Smooth muscle cell (in vitro differentiated cells): Measurements from ENCODE around the gene GBX1. TPM values are rescaled to one million over a fixed set of nuclear protein-coding genes. Genes with fewer than 3 reads are reported as not detected.

Experiments
- DNase-seq: peaks from one replicate; lab custom pipeline; 2025; ENCODE audit not compliant: unreplicated experiment; lab: John Stamatoyannopoulos, UW
- H2AFZ ChIP-seq: fragments of 200-600 bp; sonication (generic); 2 replicates; pipeline ENCODE4 v1.6.0; 2016; ENCODE audit warnings: antibody characterized with exemption, low read depth, mild to moderate bottlenecking
- H3F3A ChIP-seq: fragments of 200-600 bp; sonication (generic); 2 replicates; pipeline ENCODE4 v1.6.0; 2017; ENCODE audit warnings: antibody characterized with exemption, low read depth
- H3K27ac ChIP-seq: fragments of 200-600 bp; sonication (generic); 2 replicates; pipeline ENCODE4 v1.5.1; 2016; ENCODE audit warnings: low read depth, mild to moderate bottlenecking
- H3K27me3 ChIP-seq: fragments of 200-600 bp; sonication (generic); 2 replicates; pipeline ENCODE4 v1.6.1; 2016; ENCODE audit warnings: low read depth, mild to moderate bottlenecking
- H3K36me3 ChIP-seq: fragments of 200-600 bp; sonication (generic); 2 replicates; pipeline ENCODE4 v1.5.1; 2016; ENCODE audit warnings: low read depth
- H3K4me1 ChIP-seq: fragments of 200-600 bp; sonication (generic); 2 replicates; pipeline ENCODE4 v1.5.1; 2016; ENCODE audit warnings: low read depth
- H3K4me2 ChIP-seq: fragments of 200-600 bp; sonication (generic); 2 replicates; pipeline ENCODE4 v1.6.0; 2016; ENCODE audit warnings: mild to moderate bottlenecking
- H3K4me3 ChIP-seq: fragments of 200-600 bp; sonication (generic); 2 replicates; pipeline ENCODE4 v1.5.1; 2016; ENCODE audit warnings: mild to moderate bottlenecking
- H3K79me2 ChIP-seq: fragments of 200-600 bp; sonication (generic); 2 replicates; pipeline ENCODE4 v1.6.0; 2016; ENCODE audit warnings: low read depth, mild to moderate bottlenecking
- H3K9ac ChIP-seq: fragments of 200-600 bp; sonication (generic); 2 replicates; pipeline ENCODE4 v1.6.0; 2016; ENCODE audit warnings: low read depth
- H3K9me3 ChIP-seq: fragments of 200-600 bp; sonication (generic); replicated peaks from 2 replicates; pipeline ENCODE4 v1.5.1; 2016; ENCODE audit warnings: low read depth
- H4K20me1 ChIP-seq: fragments of 200-600 bp; sonication (generic); 2 replicates; pipeline ENCODE4 v1.6.0; 2016; ENCODE audit warnings: low read depth
- WGBS: methylation state at CpG from one replicate; pipeline ENCODE4 v1.1.7; 2016; ENCODE audit warnings: low lambda C conversion rate; 5-methylcytosine and 5-hydroxymethylcytosine counted together
- polyA plus RNA-seq: library from polyadenylated mRNA; unstranded; fragments of >200 nt; fragmentation: Nextera tagmentation; extraction: Ambion mirVana; gene quantifications from 2 replicates; pipeline ENCODE4 v1.2.1, GENCODE V29; 2016
- total RNA-seq: library from RNA; depleted of rRNA; stranded (reverse); fragments of >200 nt; gene quantifications from 2 replicates; pipeline ENCODE4 v1.2.3, GENCODE V29; 2014
- TF ChIP-seq, protein P1 (sequence below): fragments of 200-600 bp; sonication (generic); IDR thresholded peaks from 2 replicates; pipeline ENCODE4 v1.5.1; 2017; ENCODE audit warnings: borderline replicate concordance, mild to moderate bottlenecking, antibody characterized with exemption; ENCODE audit not compliant: insufficient read depth, poor library complexity, severe bottlenecking

Gene GBX1
- total and polyA plus RNA-seq, 2 experiments from 2014 or later = not detected

DNA sequence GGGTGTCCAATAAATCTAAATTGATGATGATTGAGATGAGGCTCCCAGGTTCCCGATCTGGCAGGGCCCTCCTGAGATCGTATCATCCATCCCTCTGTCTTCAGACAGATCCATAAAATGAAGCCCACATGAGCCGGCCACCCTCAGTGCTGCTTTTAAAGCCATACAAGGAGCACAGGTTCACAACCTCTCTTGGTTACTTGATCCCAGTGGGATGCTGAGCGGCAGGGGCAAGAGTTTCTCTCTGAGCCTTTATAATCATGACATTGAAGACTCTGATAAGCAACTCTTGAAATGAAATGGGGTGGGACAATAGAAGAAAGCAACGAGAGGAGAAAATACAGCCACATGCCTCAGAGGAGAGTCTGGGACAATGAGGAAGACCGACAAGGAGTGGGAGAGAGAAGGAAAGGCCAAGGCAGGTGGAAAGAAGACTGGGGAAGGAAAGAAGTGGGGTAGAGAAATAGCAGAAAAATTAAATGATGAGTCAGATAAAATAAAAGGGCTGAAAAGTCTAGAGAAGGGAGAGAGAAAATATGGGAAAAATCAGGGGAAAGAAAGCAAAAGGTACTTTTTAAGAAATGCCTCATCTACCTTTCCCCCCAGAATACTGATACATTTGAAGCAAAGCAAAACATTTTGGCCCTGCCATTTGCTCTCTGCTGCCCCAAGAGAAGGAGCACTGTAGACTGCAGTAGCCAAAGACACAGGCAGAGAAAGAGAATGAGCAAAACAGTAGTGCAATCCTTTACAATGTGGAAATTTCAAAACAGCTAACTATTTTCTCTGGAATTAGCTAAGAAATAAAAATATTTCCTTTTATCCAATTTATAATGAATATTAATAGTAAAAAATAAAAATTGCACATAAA lies 14.6 kb downstream of the GBX1 start:
- H3F3A ChIP-seq = no peaks in the 10 kb centered on the region
- H2AFZ ChIP-seq = no peak overlapping the region
- no peaks in the 10 kb centered on the region for H3K79me2 ChIP-seq
- peaks cover 47% of the 10 kb centered on the region for H3K27me3 ChIP-seq
- H3K4me1 ChIP-seq = no peaks in the 10 kb centered on the region
- no peak for DNase-seq
- WGBS = 78% methylated on average over 6 of the region's 6 CpGs
- no peak overlapping the region for H3K4me3 ChIP-seq
- H3K4me2 ChIP-seq = no peak overlapping the region
- TF ChIP-seq, protein P1, sequence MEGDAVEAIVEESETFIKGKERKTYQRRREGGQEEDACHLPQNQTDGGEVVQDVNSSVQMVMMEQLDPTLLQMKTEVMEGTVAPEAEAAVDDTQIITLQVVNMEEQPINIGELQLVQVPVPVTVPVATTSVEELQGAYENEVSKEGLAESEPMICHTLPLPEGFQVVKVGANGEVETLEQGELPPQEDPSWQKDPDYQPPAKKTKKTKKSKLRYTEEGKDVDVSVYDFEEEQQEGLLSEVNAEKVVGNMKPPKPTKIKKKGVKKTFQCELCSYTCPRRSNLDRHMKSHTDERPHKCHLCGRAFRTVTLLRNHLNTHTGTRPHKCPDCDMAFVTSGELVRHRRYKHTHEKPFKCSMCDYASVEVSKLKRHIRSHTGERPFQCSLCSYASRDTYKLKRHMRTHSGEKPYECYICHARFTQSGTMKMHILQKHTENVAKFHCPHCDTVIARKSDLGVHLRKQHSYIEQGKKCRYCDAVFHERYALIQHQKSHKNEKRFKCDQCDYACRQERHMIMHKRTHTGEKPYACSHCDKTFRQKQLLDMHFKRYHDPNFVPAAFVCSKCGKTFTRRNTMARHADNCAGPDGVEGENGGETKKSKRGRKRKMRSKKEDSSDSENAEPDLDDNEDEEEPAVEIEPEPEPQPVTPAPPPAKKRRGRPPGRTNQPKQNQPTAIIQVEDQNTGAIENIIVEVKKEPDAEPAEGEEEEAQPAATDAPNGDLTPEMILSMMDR = no peak
- no peak overlapping the region for H3K27ac ChIP-seq
- H4K20me1 ChIP-seq = no peaks in the 10 kb centered on the region
- no peak overlapping the region for H3K9ac ChIP-seq
- H3K9me3 ChIP-seq = no peaks in the 10 kb centered on the region
- H3K36me3 ChIP-seq = no peaks in the 10 kb centered on the region

DNA sequence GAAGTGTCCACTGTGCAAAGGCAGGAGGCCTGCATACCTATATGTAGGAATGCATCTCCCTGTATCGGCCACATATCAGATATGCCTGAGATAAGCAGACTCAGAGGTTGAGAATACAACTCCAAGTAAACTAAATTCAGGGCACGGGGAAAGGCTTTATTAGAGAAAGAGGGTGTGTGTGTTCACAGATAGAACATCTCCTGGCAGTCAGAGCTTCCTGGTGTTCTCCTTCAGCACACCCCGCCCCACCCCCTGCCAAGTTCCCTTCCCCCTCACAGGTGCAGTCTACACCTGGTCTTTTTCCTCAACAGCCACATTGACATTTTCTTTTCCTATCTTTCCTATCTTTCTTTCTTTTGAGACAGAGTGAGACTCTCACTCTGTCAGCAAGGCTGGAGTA lies 17.1 kb downstream of the GBX1 start:
- DNase-seq = no peak
- Histone ChIP-seq H3K4me1 (no peaks in the 10 kb centered on the region), H4K20me1 (no peaks in the 10 kb centered on the region), H3K36me3 (no peaks in the 10 kb centered on the region), H3K9me3 (no peaks in the 10 kb centered on the region), H3K27me3 (peaks cover 41% of the 10 kb centered on the region), H3K4me3 (no peak overlapping the region), H2AFZ (no peak overlapping the region), H3K9ac (no peak overlapping the region), H3K79me2 (no peaks in the 10 kb centered on the region), H3F3A (no peaks in the 10 kb centered on the region), H3K27ac (no peak overlapping the region), H3K4me2 (no peak overlapping the region)
- TF ChIP-seq, protein P1 = no peak
- WGBS = 92% methylated on average over 3 of the region's 3 CpGs

DNA sequence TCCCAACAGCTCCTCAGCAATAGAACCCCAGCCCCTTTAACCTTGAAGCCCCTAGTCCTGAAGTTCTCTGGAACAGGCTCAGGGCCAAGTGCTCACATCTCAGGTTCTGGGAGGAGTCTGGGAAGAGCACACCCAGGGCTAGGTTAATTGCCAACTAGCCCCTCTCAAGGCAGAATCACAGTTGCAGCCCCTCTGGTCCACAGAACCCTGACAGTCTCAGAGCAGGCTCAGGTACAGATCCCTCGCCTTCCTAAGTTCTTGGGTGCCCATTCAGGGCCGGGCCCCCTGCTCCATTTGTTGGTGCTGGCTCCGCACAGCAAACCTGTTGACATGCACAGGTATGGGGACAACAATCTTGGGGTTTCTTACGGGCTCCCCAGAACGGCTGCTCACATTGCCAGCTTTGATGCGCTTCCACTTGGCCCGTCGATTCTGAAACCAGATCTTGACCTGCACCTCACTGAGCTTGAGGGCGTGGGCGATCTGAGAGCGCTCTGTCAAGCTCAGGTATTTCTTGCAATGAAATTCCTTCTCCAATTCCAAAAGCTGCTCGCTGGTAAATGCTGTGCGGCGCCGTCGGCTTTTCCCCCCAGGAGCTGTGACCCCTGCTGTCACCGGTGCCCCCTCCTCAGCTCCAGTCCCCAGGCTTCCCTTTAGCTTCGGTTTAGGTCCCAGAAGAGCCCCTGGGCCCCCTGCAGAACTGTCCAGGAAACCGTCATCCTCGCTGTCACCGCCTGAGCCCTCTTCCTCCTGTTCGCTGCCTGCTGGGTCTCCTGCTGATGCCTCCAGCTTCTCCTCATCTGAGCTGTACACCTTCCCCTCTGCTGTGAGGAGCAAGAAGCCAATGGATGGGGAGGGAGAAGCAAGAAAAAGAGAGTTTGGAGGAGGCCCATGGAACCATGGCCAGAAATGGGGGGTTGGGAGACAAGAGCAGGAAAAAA lies 18.9 kb downstream of the GBX1 start:
- Histone ChIP-seq H3K36me3 (no peaks in the 10 kb centered on the region), H4K20me1 (no peaks in the 10 kb centered on the region), H3K27ac (no peak overlapping the region), H3K9me3 (no peaks in the 10 kb centered on the region), H3K4me2 (no peak overlapping the region), H3K4me1 (no peaks in the 10 kb centered on the region), H3K79me2 (no peaks in the 10 kb centered on the region), H3F3A (no peaks in the 10 kb centered on the region), H2AFZ (no peak overlapping the region), H3K9ac (no peak overlapping the region), H3K4me3 (no peak overlapping the region), H3K27me3 (peaks cover 35% of the 10 kb centered on the region)
- no peak for DNase-seq
- WGBS = 82% methylated on average over 22 of the region's 22 CpGs
- TF ChIP-seq, protein P1 = no peak
